WTC11 (cell line): Measurements from ENCODE around the gene PSKH1. TPM values are rescaled to one million over a fixed set of nuclear protein-coding genes. Genes with fewer than 3 reads are reported as not detected.

Source experiments
- ATAC-seq: fragments of 200-7000 bp; cut with Tn5 transposase; 2 replicates; pipeline ENCODE4 v1.10.0; 2021; ENCODE audit warnings: mild to moderate bottlenecking, moderate library complexity
- CTCF ChIA-PET: fragments of 300-600 bp; sonication (Branson Sonifier 250); formaldehyde crosslinking; loops from one replicate; lab custom pipeline; 2021; ENCODE audit warnings: antibody characterized with exemption; lab: Charles Lee
- POLR2A ChIA-PET: fragments of 350-600 bp; sonication (Branson Sonifier 250); formaldehyde crosslinking; loops from one replicate; lab custom pipeline; 2021; ENCODE audit warnings: antibody characterized with exemption; lab: Charles Lee
- DNase-seq: peaks from one replicate; pipeline ENCODE4 v3.0.0; 2021; ENCODE audit warnings: low spot score
- H3K27ac Mint-ChIP-seq: 2 replicates; pipeline ENCODE4 v1.8.0; 2021; ENCODE audit warnings: mixed read lengths
- H3K27me3 Mint-ChIP-seq: 2 replicates; pipeline ENCODE4 v1.8.0; 2021; ENCODE audit warnings: low read depth, mild to moderate bottlenecking, moderate library complexity, mixed read lengths
- H3K36me3 Mint-ChIP-seq: 2 replicates; pipeline ENCODE4 v1.8.0; 2021; ENCODE audit warnings: mixed read lengths
- H3K4me1 Mint-ChIP-seq: 2 replicates; pipeline ENCODE4 v1.8.0; 2022; ENCODE audit warnings: mixed read lengths
- H3K4me3 Mint-ChIP-seq: 2 replicates; pipeline ENCODE4 v1.8.0; 2021; ENCODE audit warnings: mild to moderate bottlenecking, moderate library complexity, mixed read lengths
- H3K9me3 Mint-ChIP-seq: 2 replicates; pipeline ENCODE4 v1.8.0; 2021; ENCODE audit warnings: mixed read lengths
- ATF1 ChIP-seq: sonication (generic); formaldehyde crosslinking; IDR thresholded peaks from 2 replicates; pipeline ENCODE4 v1.8.1; 2023; ENCODE audit warnings: mild to moderate bottlenecking, moderate library complexity, missing genetic modification reagents
- ELF4 ChIP-seq: sonication (generic); formaldehyde crosslinking; IDR thresholded peaks from 2 replicates; pipeline ENCODE4 v1.8.1; 2022; ENCODE audit warnings: low read depth, mild to moderate bottlenecking, moderate library complexity, missing genetic modification reagents
- NFYB ChIP-seq: sonication (generic); formaldehyde crosslinking; conservative IDR thresholded peaks from 2 replicates; pipeline ENCODE4 v1.8.0; 2022; ENCODE audit warnings: low read depth, missing genetic modification reagents
- NR2C2 ChIP-seq: sonication (generic); formaldehyde crosslinking; IDR thresholded peaks from 2 replicates; pipeline ENCODE4 v1.8.0; 2022; ENCODE audit warnings: mild to moderate bottlenecking, missing genetic modification reagents
- NR3C1 ChIP-seq: sonication (generic); formaldehyde crosslinking; conservative IDR thresholded peaks from 2 replicates; pipeline ENCODE4 v1.8.1; 2023; ENCODE audit warnings: low read depth, mild to moderate bottlenecking, missing genetic modification reagents
- OVOL2 ChIP-seq: fragments of 250-450 bp; sonication (Bioruptor Pico); IDR thresholded peaks from 2 replicates; pipeline ENCODE4 v1.9.0; 2021; ENCODE audit warnings: mild to moderate bottlenecking, borderline replicate concordance
- SMAD4 ChIP-seq: sonication (generic); formaldehyde crosslinking; IDR thresholded peaks from 2 replicates; pipeline ENCODE4 v1.8.0; 2022; ENCODE audit warnings: mild to moderate bottlenecking, missing genetic modification reagents
- SP1 ChIP-seq: sonication (generic); formaldehyde crosslinking; conservative IDR thresholded peaks from 2 replicates; pipeline ENCODE4 v1.8.1; 2022; ENCODE audit warnings: missing genetic modification reagents
- TEAD1 ChIP-seq: sonication (generic); formaldehyde crosslinking; IDR thresholded peaks from 2 replicates; pipeline ENCODE4 v1.8.0; 2022; ENCODE audit warnings: mild to moderate bottlenecking, missing genetic modification reagents
- ZNF219 ChIP-seq: sonication (generic); formaldehyde crosslinking; IDR thresholded peaks from 2 replicates; pipeline ENCODE4 v1.8.0; 2023; ENCODE audit warnings: missing genetic modification reagents, mild to moderate bottlenecking, borderline replicate concordance
- ZNF263 ChIP-seq: sonication (generic); formaldehyde crosslinking; IDR thresholded peaks from 2 replicates; pipeline ENCODE4 v1.8.1; 2022; ENCODE audit warnings: low read depth, mild to moderate bottlenecking, moderate library complexity, missing genetic modification reagents
- ZNF416 ChIP-seq: fragments of 250-450 bp; sonication (Bioruptor Pico); IDR thresholded peaks from 2 replicates; pipeline ENCODE4 v1.9.0; 2021; ENCODE audit warnings: mild to moderate bottlenecking, inconsistent platforms
- total RNA-seq: library from RNA; stranded (reverse); gene quantifications from 3 replicates; pipeline ENCODE4 v1.2.3, GENCODE V29; 2021
- TF ChIP-seq, protein P1 (sequence below): sonication (generic); formaldehyde crosslinking; IDR thresholded peaks from 2 replicates; pipeline ENCODE4 v1.8.0; 2023; ENCODE audit warnings: mild to moderate bottlenecking, missing genetic modification reagents
- TF ChIP-seq, protein P2 (sequence below): sonication (generic); formaldehyde crosslinking; conservative IDR thresholded peaks from 2 replicates; pipeline ENCODE4 v1.8.1; 2022; ENCODE audit warnings: mild to moderate bottlenecking, missing genetic modification reagents
- TF ChIP-seq, protein P3 (sequence below): fragments of 250-450 bp; sonication (Bioruptor Pico); IDR thresholded peaks from 2 replicates; pipeline ENCODE4 v2.1.2; 2022; ENCODE audit warnings: mild to moderate bottlenecking, moderate library complexity
- TF ChIP-seq, protein P4 (sequence below): sonication (generic); formaldehyde crosslinking; IDR thresholded peaks from 2 replicates; pipeline ENCODE4 v1.8.1; 2023; ENCODE audit warnings: mild to moderate bottlenecking, moderate library complexity, missing genetic modification reagents
- TF ChIP-seq, protein P5 (sequence below): sonication (generic); formaldehyde crosslinking; IDR thresholded peaks from 2 replicates; pipeline ENCODE4 v1.8.0; 2023; ENCODE audit warnings: missing genetic modification reagents
- TF ChIP-seq, protein P6 (sequence below): fragments of 200-600 bp; IDR thresholded peaks from 2 replicates; pipeline ENCODE4 v1.8.0; 2022; ENCODE audit warnings: antibody characterized with exemption
- TF ChIP-seq, protein P7 (sequence below): fragments of 250-450 bp; sonication (Bioruptor Pico); conservative IDR thresholded peaks from 2 replicates; pipeline ENCODE4 v1.9.0; 2021; ENCODE audit warnings: mild to moderate bottlenecking
- TF ChIP-seq, protein P8 (sequence below): fragments of 250-450 bp; sonication (Bioruptor Pico); IDR thresholded peaks from 2 replicates; pipeline ENCODE4 v1.9.0; 2021; ENCODE audit warnings: mild to moderate bottlenecking, borderline replicate concordance

PSKH1 gene
- total RNA-seq, 1 experiment from 2014 or later = 32.6 TPM

DNA sequence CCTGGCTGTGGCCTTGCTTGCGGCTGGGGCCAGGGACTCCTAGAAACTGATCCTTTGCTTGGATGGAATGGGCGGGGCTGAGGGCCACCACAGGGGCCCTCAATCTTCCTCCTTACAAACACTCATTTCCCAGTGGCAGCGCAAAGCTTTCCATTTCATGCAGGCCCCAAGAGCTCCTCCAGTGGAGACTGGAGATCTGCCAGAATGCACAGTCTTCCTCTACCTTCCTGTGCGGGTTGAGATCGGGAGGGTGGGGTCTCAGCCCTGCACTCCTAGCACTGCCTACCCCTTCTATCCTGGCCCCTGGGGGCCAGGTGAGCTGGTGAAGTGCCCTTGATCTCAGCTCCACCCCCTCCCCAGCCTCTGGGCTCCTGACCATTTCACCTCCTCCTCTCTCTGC is 6.7 kb upstream of the PSKH1 start (continued):
- TF ChIP-seq, protein P1, sequence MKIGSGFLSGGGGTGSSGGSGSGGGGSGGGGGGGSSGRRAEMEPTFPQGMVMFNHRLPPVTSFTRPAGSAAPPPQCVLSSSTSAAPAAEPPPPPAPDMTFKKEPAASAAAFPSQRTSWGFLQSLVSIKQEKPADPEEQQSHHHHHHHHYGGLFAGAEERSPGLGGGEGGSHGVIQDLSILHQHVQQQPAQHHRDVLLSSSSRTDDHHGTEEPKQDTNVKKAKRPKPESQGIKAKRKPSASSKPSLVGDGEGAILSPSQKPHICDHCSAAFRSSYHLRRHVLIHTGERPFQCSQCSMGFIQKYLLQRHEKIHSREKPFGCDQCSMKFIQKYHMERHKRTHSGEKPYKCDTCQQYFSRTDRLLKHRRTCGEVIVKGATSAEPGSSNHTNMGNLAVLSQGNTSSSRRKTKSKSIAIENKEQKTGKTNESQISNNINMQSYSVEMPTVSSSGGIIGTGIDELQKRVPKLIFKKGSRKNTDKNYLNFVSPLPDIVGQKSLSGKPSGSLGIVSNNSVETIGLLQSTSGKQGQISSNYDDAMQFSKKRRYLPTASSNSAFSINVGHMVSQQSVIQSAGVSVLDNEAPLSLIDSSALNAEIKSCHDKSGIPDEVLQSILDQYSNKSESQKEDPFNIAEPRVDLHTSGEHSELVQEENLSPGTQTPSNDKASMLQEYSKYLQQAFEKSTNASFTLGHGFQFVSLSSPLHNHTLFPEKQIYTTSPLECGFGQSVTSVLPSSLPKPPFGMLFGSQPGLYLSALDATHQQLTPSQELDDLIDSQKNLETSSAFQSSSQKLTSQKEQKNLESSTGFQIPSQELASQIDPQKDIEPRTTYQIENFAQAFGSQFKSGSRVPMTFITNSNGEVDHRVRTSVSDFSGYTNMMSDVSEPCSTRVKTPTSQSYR (CRISPR knock-in tag) = no peak
- no peak for TF ChIP-seq NR3C1 (CRISPR knock-in tag)
- TF ChIP-seq, all 79 proteins: peak for 0

DNA sequence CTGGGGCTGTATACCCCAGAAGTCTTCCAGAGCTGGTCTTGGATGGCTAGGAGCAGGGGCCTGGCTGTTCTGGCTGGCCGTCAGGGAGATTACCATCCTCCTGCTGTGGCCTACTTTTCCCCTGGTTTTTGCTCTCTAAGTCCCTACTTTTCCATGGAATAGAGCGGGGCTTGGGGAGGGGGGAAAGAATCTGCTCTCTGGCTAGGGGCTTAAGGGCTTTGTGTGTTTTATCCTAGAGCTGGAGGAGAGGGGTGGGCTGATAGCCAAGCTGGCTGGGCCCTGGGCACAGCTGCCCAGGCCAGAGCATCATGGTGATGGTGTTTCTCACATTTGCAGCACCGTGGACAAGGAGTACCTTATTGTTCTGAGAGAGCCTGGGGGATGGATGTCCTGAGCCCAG is 4.7 kb upstream of the PSKH1 start:
- CTCF ChIA-PET = interaction anchor here (2.4 kb wide), 1 partner anchor 54 kb away, joined by 7 read pairs; no protein-coding TSS in a partner anchor
- no peaks in the 10 kb centered on the region for H3K9me3 Mint-ChIP-seq
- peaks cover 28% of the 10 kb centered on the region for H3K4me1 Mint-ChIP-seq
- peaks cover 3% of the 10 kb centered on the region for H3K36me3 Mint-ChIP-seq
- no peak for DNase-seq
- no peak for ATAC-seq
- H3K27ac Mint-ChIP-seq = no peak overlapping the region
- H3K27me3 Mint-ChIP-seq = no peaks in the 10 kb centered on the region
- POLR2A ChIA-PET = no interaction called here
- H3K4me3 Mint-ChIP-seq = no peak overlapping the region
- TF ChIP-seq, protein P2, sequence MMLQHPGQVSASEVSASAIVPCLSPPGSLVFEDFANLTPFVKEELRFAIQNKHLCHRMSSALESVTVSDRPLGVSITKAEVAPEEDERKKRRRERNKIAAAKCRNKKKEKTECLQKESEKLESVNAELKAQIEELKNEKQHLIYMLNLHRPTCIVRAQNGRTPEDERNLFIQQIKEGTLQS (CRISPR knock-in tag) = no peak
- TF ChIP-seq ZNF263 (CRISPR knock-in tag) (no peak), ZNF416 (CRISPR knock-in tag) (no peak), SMAD4 (CRISPR knock-in tag) (no peak), NR2C2 (CRISPR knock-in tag) (no peak), ZNF219 (CRISPR knock-in tag) (no peak), SP1 (CRISPR knock-in tag) (no peak), ATF1 (CRISPR knock-in tag) (no peak), TEAD1 (CRISPR knock-in tag) (no peak), ELF4 (CRISPR knock-in tag) (no peak), NFYB (CRISPR knock-in tag) (no peak), OVOL2 (CRISPR knock-in tag) (no peak)
- TF ChIP-seq, protein P3, sequence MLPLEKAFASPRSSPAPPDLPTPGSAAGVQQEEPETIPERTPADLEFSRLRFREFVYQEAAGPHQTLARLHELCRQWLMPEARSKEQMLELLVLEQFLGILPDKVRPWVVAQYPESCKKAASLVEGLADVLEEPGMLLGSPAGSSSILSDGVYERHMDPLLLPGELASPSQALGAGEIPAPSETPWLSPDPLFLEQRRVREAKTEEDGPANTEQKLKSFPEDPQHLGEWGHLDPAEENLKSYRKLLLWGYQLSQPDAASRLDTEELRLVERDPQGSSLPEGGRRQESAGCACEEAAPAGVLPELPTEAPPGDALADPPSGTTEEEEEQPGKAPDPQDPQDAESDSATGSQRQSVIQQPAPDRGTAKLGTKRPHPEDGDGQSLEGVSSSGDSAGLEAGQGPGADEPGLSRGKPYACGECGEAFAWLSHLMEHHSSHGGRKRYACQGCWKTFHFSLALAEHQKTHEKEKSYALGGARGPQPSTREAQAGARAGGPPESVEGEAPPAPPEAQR (CRISPR knock-in tag) = no peak
- TF ChIP-seq, protein P4, sequence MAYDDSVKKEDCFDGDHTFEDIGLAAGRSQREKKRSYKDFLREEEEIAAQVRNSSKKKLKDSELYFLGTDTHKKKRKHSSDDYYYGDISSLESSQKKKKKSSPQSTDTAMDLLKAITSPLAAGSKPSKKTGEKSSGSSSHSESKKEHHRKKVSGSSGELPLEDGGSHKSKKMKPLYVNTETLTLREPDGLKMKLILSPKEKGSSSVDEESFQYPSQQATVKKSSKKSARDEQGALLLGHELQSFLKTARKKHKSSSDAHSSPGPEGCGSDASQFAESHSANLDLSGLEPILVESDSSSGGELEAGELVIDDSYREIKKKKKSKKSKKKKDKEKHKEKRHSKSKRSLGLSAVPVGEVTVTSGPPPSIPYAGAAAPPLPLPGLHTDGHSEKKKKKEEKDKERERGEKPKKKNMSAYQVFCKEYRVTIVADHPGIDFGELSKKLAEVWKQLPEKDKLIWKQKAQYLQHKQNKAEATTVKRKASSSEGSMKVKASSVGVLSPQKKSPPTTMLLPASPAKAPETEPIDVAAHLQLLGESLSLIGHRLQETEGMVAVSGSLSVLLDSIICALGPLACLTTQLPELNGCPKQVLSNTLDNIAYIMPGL (CRISPR knock-in tag) = no peak
- TF ChIP-seq, protein P5, sequence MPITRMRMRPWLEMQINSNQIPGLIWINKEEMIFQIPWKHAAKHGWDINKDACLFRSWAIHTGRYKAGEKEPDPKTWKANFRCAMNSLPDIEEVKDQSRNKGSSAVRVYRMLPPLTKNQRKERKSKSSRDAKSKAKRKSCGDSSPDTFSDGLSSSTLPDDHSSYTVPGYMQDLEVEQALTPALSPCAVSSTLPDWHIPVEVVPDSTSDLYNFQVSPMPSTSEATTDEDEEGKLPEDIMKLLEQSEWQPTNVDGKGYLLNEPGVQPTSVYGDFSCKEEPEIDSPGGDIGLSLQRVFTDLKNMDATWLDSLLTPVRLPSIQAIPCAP = no peak
- TF ChIP-seq, protein P6, sequence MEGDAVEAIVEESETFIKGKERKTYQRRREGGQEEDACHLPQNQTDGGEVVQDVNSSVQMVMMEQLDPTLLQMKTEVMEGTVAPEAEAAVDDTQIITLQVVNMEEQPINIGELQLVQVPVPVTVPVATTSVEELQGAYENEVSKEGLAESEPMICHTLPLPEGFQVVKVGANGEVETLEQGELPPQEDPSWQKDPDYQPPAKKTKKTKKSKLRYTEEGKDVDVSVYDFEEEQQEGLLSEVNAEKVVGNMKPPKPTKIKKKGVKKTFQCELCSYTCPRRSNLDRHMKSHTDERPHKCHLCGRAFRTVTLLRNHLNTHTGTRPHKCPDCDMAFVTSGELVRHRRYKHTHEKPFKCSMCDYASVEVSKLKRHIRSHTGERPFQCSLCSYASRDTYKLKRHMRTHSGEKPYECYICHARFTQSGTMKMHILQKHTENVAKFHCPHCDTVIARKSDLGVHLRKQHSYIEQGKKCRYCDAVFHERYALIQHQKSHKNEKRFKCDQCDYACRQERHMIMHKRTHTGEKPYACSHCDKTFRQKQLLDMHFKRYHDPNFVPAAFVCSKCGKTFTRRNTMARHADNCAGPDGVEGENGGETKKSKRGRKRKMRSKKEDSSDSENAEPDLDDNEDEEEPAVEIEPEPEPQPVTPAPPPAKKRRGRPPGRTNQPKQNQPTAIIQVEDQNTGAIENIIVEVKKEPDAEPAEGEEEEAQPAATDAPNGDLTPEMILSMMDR = no peak
- TF ChIP-seq, protein P7, sequence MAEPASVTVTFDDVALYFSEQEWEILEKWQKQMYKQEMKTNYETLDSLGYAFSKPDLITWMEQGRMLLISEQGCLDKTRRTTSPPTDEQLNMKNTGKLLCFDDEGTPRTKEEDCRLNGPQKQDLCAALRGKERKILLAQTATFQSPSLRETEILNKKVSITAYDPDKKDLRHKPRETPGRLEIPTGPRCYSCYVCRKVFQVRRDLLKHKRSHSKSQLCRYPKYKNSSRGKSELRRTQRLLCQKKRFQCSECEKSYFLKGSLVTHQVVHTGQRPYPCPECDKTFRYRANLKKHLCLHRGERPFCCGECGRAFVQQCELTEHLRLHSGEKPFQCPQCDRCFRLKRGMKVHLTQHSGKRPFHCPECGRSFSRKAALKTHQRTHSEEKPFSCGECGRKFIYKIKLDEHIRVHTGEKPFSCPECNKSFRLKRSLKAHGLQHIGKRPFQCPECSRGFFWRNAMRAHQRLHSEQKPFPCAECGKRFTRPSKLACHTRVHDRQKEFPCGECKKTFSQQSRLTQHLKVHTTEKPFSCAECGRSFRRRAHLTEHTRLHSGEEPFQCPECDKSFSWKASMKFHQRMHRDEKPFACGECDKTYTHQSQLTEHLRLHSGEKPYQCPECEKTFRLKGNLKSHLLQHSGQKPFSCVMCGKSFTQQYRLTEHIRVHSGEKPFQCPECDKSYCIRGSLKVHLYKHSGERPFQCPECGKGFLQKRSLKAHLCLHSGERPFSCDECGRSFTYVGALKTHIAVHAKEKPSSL (CRISPR knock-in tag) = no peak
- TF ChIP-seq, protein P8, sequence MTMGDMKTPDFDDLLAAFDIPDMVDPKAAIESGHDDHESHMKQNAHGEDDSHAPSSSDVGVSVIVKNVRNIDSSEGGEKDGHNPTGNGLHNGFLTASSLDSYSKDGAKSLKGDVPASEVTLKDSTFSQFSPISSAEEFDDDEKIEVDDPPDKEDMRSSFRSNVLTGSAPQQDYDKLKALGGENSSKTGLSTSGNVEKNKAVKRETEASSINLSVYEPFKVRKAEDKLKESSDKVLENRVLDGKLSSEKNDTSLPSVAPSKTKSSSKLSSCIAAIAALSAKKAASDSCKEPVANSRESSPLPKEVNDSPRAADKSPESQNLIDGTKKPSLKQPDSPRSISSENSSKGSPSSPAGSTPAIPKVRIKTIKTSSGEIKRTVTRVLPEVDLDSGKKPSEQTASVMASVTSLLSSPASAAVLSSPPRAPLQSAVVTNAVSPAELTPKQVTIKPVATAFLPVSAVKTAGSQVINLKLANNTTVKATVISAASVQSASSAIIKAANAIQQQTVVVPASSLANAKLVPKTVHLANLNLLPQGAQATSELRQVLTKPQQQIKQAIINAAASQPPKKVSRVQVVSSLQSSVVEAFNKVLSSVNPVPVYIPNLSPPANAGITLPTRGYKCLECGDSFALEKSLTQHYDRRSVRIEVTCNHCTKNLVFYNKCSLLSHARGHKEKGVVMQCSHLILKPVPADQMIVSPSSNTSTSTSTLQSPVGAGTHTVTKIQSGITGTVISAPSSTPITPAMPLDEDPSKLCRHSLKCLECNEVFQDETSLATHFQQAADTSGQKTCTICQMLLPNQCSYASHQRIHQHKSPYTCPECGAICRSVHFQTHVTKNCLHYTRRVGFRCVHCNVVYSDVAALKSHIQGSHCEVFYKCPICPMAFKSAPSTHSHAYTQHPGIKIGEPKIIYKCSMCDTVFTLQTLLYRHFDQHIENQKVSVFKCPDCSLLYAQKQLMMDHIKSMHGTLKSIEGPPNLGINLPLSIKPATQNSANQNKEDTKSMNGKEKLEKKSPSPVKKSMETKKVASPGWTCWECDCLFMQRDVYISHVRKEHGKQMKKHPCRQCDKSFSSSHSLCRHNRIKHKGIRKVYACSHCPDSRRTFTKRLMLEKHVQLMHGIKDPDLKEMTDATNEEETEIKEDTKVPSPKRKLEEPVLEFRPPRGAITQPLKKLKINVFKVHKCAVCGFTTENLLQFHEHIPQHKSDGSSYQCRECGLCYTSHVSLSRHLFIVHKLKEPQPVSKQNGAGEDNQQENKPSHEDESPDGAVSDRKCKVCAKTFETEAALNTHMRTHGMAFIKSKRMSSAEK (CRISPR knock-in tag) = no peak
